K562 (cell line): ENCODE results near the gene POLRMT. TPM values are rescaled to one million over a fixed set of nuclear protein-coding genes. Genes with fewer than 3 reads are reported as not detected.
A peak's percentile ranks its signal among the peaks of the same experiment; 100 is the strongest.

ENCODE experiments used
- CHD4 ChIP-seq: fragments of 200-600 bp; sonication (generic); IDR thresholded peaks from 3 replicates; pipeline ENCODE4 v1.6.1; 2012; ENCODE audit warnings: low read depth, mild to moderate bottlenecking, mixed read lengths, low read length, inconsistent platforms; ENCODE audit not compliant: insufficient read depth, insufficient replicate concordance, poor library complexity, severe bottlenecking
- NCOA4 ChIP-seq: fragments of 450-650 bp; IDR thresholded peaks from 2 replicates; pipeline ENCODE4 v1.6.1; 2018; ENCODE audit warnings: mild to moderate bottlenecking; ENCODE audit not compliant: partially characterized antibody
- PHB2 ChIP-seq: fragments of 450-650 bp; IDR thresholded peaks from 2 replicates; pipeline ENCODE4 v1.6.1; 2017; ENCODE audit warnings: low read depth
- RAD21 ChIP-seq, 2 experiments: fragments of 250-450 bp in 1 of 2; fragments of 450-650 bp in 1 of 2; sonication (Bioruptor Pico) in 1 of 2; formaldehyde crosslinking in 1 of 2; IDR thresholded peaks in 1 of 2; conservative IDR thresholded peaks in 1 of 2; 2 replicates each; pipeline versions ENCODE4 v1.4.0 to v1.8.0; 2020 to 2022; ENCODE audit warnings: mild to moderate bottlenecking in 2 of 2, moderate library complexity in 1 of 2
- TSHZ1 ChIP-seq: fragments of 250-450 bp; sonication (Bioruptor Pico); IDR thresholded peaks from 2 replicates; pipeline ENCODE4 v1.4.0; 2020; ENCODE audit warnings: mild to moderate bottlenecking, moderate library complexity
- UBTF ChIP-seq, 2 experiments: IDR thresholded peaks; 2 replicates each; pipeline ENCODE4 v1.6.1; 2012; ENCODE audit warnings: improper control_type of control experiment in 2 of 2, low read depth in 2 of 2, low read length in 2 of 2, borderline replicate concordance in 1 of 2
- ZHX1 ChIP-seq: fragments of 150-350 bp; conservative IDR thresholded peaks from 2 replicates; pipeline ENCODE4 v1.6.1; 2014; ENCODE audit warnings: low read length
- ZNF79 ChIP-seq: fragments of 250-450 bp; sonication (Bioruptor Pico); IDR thresholded peaks from 2 replicates; pipeline ENCODE4 v1.4.0; 2020; ENCODE audit warnings: low read depth, mild to moderate bottlenecking, moderate library complexity
- polyA plus RNA-seq, 8 experiments: library from polyadenylated mRNA; depleted of rRNA in 4 of 8; stranded (reverse) in 5 of 8; unstranded in 3 of 8; fragments of >200 nt; fragmentation: Nextera tagmentation in 2 of 8; fragmentation: Illumina TruSeq in 1 of 8; extraction: Ambion mirVana in 2 of 8; extraction: Trizol in 1 of 8; gene quantifications; 2 replicates each; pipeline versions ENCODE4 v1.2.1 to v1.2.3, GENCODE V29; 2011 to 2014; ENCODE audit warnings: inconsistent platforms in 1 of 8, missing spikeins in 1 of 8
- total RNA-seq, 7 experiments: library from RNA; depleted of rRNA in 6 of 7; stranded (reverse); fragments of >200 nt in 6 of 7; fragmentation: Illumina TruSeq in 2 of 7; extraction: Trizol in 2 of 7; gene quantifications; 2 replicates each; pipeline versions ENCODE4 v1.2.1 to v1.2.3, GENCODE V29; 2011 to 2021; ENCODE audit warnings: low replicate concordance in 1 of 7

The POLRMT gene
- total and polyA plus RNA-seq, 9 of the 15 experiments (the other 6 are each of a cell fraction or from before 2014, with no cell fraction given) = 30.3 to 144 (median 68.0) TPM

GRCh38 chr19:588093-588740 is 45.1 kb downstream of the POLRMT start (continued):
- TF ChIP-seq CHD4 = peak; percentile 30
- TF ChIP-seq TSHZ1 (CRISPR knock-in tag) = no peak
- 0 out of 4 replicates have a peak, but pooled peaks of 1 of the 2 experiments have one; percentile 47 for TF ChIP-seq UBTF (IDR thresholded peaks at IDR 0.05; ENCODE audit: borderline replicate concordance in 1 of 2, low read depth in 2 of 2, low read length in 2 of 2)
- no peak for TF ChIP-seq ZHX1
- TF ChIP-seq RAD21 (CRISPR knock-in tag; conservative IDR thresholded peaks at IDR 0.05 in 1 of 2, IDR thresholded peaks at IDR 0.05 in 1 of 2) = 0 out of 4 replicates have a peak, but pooled peaks of 1 of the 2 experiments have one; percentile 18
- no peak for TF ChIP-seq PHB2
- TF ChIP-seq NCOA4 = no peak
- no peak for TF ChIP-seq ZNF79
